Ishikawa (cell line): ENCODE measurements around the gene TMEM164.

Experiments
- CEBPB ChIP-seq: IDR thresholded peaks from 2 replicates; pipeline ENCODE4 v1.6.1; 2012
- CREB1 ChIP-seq: IDR thresholded peaks from 2 replicates; pipeline ENCODE4 v1.6.1; 2012; ENCODE audit warnings: low read depth
- EGR1 ChIP-seq: IDR thresholded peaks from 2 replicates; pipeline ENCODE4 v1.6.1; 2012
- EP300 ChIP-seq: IDR thresholded peaks from 2 replicates; pipeline ENCODE4 v1.6.1; 2012; ENCODE audit warnings: borderline replicate concordance
- FOXM1 ChIP-seq: IDR thresholded peaks from 2 replicates; pipeline ENCODE4 v1.6.1; 2012; ENCODE audit warnings: low read depth, borderline replicate concordance
- NFIC ChIP-seq: IDR thresholded peaks from 2 replicates; pipeline ENCODE4 v1.6.1; 2012
- RAD21 ChIP-seq: IDR thresholded peaks from 2 replicates; pipeline ENCODE4 v1.6.1; 2012; ENCODE audit warnings: low read depth
- TAF1 ChIP-seq: IDR thresholded peaks from 2 replicates; pipeline ENCODE4 v1.6.1; 2012; ENCODE audit warnings: low read depth, mild to moderate bottlenecking
- TCF12 ChIP-seq: IDR thresholded peaks from 2 replicates; pipeline ENCODE4 v1.6.1; 2012; ENCODE audit warnings: low read depth
- TEAD4 ChIP-seq: IDR thresholded peaks from 2 replicates; pipeline ENCODE4 v1.6.1; 2012
- USF1 ChIP-seq: IDR thresholded peaks from 2 replicates; pipeline ENCODE4 v1.6.1; 2012
- YY1 ChIP-seq: IDR thresholded peaks from 2 replicates; pipeline ENCODE4 v1.6.1; 2012; ENCODE audit warnings: low read depth
- ZBTB7A ChIP-seq: IDR thresholded peaks from 2 replicates; pipeline ENCODE4 v1.6.1; 2012; ENCODE audit warnings: low read depth
- TF ChIP-seq, protein P1 (sequence below): IDR thresholded peaks from 2 replicates; pipeline ENCODE4 v1.6.1; 2012; ENCODE audit warnings: low read depth, mild to moderate bottlenecking
- TF ChIP-seq, protein P2 (sequence below): IDR thresholded peaks from 2 replicates; pipeline ENCODE4 v1.6.1; 2012

Gene TMEM164

DNA sequence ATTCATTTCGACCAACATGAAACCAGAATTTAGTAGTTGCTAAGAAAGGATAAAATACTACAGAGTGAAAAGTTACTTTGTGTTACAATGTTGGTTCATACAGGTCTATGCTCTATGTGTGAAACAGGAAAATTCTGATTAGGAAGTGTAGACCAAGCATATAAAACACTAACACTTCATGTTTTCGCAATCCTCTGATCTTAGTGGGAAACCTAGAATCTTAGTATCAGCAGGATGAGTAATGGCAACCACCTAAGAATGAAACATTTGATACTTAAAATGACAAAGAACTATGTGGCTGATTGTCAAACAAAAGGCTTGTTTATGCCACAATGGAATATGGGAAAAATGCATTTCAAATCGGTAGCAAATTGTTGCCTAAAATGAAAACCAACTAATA, 198.9 kb downstream of the TMEM164 start:
- TF ChIP-seq TEAD4 (no peak), USF1 (no peak)
- TF ChIP-seq, protein P1, sequence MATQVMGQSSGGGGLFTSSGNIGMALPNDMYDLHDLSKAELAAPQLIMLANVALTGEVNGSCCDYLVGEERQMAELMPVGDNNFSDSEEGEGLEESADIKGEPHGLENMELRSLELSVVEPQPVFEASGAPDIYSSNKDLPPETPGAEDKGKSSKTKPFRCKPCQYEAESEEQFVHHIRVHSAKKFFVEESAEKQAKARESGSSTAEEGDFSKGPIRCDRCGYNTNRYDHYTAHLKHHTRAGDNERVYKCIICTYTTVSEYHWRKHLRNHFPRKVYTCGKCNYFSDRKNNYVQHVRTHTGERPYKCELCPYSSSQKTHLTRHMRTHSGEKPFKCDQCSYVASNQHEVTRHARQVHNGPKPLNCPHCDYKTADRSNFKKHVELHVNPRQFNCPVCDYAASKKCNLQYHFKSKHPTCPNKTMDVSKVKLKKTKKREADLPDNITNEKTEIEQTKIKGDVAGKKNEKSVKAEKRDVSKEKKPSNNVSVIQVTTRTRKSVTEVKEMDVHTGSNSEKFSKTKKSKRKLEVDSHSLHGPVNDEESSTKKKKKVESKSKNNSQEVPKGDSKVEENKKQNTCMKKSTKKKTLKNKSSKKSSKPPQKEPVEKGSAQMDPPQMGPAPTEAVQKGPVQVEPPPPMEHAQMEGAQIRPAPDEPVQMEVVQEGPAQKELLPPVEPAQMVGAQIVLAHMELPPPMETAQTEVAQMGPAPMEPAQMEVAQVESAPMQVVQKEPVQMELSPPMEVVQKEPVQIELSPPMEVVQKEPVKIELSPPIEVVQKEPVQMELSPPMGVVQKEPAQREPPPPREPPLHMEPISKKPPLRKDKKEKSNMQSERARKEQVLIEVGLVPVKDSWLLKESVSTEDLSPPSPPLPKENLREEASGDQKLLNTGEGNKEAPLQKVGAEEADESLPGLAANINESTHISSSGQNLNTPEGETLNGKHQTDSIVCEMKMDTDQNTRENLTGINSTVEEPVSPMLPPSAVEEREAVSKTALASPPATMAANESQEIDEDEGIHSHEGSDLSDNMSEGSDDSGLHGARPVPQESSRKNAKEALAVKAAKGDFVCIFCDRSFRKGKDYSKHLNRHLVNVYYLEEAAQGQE: no peak

DNA sequence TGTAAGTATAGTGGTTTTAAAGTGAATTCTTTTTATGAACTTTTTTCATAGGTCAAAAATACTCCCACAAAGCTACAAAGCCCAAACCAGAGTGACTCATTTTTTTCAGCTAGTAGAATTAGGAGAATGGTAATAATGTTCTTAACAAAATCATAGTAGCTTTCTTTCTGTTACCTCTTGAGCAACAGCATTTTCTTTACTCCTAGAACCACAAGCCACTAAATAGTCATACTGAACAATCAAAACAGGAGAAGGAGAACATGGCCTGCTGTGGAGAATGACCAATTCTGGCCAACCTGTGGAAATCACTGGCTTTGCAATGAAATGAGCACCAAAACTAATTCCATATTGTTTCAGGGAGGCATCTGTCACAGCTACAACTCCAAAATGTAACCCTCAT, 202.1 kb downstream of the TMEM164 start:
- no peak for TF ChIP-seq CREB1

GRCh38 chrX:110208092-110208491, 205.2 kb downstream of the TMEM164 start:
- TF ChIP-seq EP300 (no peak), FOXM1 (no peak), CREB1 (no peak), YY1 (no peak), RAD21 (no peak), EGR1 (no peak), TAF1 (no peak)
- TF ChIP-seq, protein P1: no peak
- TF ChIP-seq, protein P2, sequence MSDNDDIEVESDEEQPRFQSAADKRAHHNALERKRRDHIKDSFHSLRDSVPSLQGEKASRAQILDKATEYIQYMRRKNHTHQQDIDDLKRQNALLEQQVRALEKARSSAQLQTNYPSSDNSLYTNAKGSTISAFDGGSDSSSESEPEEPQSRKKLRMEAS: no peak

DNA sequence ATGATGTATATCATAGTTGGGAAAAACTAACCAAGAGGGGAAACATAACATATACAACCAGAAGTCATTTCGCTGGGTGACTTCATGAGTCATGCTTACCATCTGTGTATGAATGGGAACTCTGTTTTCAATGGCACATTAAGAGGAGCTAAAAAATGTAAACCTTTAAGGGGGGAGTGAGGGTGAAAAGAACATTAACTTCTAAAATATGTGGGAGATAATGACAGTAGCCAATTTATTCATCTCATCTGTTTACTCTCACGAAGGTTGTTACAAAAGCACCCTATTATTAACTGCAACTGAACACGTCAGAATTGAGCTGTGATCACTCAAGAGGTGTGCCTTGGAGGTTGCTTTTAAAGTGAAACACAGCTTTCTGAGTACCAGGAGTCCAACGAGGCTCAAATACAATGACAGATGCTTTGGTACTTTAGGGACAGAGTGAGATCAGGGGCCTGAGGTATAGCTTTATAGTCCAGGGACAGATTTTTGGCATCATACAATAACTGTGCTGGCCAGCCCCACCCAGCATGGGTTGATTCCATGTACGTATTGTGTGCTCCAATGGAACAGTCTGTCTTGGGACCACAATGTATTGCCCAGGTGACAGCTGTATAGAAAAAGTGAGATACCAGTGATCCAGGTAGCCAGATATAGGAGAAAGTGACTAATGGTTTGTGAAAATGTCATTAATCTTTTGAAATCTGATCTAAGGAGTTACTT, 207.7 kb downstream of the TMEM164 start:
- TF ChIP-seq NFIC: no peak
- no peak for TF ChIP-seq FOXM1
- TF ChIP-seq RAD21: no peak
- TF ChIP-seq, protein P1: no peak
- TF ChIP-seq CREB1: no peak
- no peak for TF ChIP-seq TEAD4
- no peak for TF ChIP-seq TAF1
- TF ChIP-seq TCF12: no peak
- TF ChIP-seq ZBTB7A: no peak
- no peak for TF ChIP-seq YY1
- TF ChIP-seq EP300: no peak
- TF ChIP-seq USF1: no peak
- TF ChIP-seq, protein P2: no peak
- no peak for TF ChIP-seq CEBPB
- no peak for TF ChIP-seq EGR1

- TF ChIP-seq USF1: no peak
- TF ChIP-seq, protein P1: no peak
Observed at GRCh38 chrX:110211340-110211739, 208.4 kb downstream of the TMEM164 start.
